NCI-H2196 treated with DMSO at 0.1 percent for 48 hours (cell line): ENCODE measurements around the gene GJA4.

ENCODE experiments used
- DNase-seq: peaks from one replicate; lab custom pipeline; 2025; ENCODE audit not compliant: unreplicated experiment; lab: John Stamatoyannopoulos, UW

The GJA4 gene

DNA sequence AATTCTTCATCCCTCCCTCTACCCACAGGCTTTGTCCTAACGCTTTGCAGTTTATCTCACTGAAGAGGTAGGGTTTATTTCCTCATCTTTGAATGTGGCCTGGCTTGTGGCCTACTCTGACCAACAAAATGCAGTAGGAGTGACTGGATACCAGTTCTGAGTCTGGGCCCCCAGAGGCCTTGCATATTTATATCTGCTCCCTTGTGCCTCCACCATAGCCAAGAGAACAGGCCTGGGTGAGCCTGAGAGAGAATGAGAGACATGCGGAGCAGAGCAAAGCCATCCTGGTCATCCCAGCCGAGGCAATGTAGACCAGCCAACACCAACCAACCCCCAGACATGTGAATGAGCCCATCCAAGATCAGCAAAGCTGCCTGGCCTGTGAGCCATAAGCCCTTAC lies 36.5 kb downstream of the GJA4 start:
- no peak for DNase-seq

DNA sequence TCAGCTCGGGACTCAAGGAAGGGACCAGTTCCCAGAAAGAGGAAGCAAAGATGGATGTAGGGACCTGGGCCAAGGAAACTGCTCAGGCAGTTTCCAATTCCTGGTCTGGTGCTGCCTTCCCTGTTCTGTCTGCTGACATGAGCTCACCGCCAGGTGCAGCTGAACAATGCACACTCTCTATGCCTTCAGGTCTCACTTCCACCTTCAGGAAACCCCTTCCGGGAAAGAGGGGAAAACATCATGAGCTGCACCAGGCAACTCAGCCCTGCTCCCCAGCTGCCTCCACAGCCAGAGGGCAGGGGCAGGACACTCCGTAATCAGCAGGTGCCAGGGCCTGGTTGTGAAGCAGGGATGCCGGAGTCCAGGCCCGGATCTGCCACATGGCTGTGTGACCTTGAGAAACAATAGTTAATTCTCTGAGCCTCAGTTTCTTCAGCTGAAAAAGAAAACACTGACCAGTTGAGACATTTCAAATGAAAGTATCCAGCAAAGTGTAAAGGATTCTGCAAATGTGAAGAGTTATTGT lies 39.0 kb downstream of the GJA4 start:
- DNase-seq, result no peak

DNA sequence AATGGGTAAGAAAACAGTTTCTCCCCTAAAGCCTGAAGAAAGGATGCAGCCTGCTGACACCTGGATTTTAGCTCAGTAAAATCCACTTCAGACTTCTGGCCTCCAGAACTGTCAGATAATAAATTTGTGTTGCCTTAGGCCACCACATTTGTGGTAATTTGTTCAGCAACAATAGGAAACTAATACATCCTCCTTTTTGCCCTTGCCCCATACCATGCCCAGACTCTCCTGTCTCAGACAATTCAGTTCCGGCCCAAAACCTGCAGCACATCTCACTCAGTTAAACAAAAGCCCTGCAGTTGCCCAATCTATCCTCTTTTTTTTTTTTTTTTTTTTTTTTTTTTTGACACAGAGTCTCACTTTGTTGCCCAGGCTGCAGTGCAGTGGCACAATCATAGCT lies 40.9 kb downstream of the GJA4 start:
- DNase-seq, result no peak

DNA sequence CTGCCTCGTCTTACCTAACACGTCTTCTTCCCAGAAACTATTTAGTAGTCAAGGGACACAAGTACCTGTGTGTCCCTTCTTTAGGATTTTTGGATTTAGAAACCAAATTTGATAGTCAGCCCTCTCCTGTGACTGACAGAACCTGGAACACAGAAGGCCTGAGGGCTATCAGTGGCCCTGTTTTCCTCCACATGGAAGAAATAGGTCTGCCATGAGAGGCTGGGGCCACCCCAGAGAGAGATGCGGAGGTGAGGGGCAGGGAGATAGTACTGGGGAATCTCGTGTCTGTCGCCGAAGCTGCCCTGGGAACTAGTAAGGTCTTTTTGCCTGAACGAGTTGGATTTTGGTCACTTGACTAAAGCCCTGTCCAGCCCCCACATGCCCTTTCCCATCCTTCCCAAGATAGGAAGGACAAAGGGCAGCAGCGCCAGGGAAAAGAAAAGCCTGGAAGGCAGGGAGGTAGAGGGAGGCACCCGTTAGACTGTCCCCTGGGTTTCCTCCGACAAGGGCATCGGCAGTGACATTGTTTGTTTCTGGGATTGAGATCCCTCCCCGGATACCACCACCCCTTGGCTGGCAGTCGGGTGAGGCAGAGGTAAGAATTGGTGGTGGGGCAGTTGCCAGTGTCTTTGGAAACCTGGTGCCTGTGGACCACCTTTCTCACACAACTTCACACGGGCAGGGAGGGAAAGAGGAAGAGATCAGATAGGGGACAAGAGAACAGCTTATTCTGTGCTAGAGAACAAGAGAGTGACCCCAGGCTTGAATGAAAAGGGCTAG lies 46.9 kb downstream of the GJA4 start:
- DNase-seq, result no peak

DNA sequence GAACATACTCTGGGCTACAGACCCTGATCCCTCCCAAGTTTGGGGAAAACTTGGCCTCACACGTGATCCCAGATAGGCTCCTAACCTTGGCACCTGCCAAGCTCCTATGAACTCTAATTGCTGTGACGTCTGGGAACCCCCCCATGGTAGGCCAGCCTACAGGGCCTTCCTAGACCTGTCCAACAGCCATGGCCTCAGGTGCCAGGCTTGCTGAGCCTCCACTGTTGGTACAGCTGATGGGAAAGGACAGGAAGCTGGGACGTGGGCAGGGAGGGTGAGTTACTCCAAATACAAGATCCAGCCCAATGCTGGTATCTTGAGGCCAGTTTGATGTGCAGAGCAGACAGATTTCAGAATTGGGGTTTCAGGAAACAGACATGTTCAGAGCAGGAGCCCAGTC lies 47.6 kb downstream of the GJA4 start:
- no peak for DNase-seq

DNA sequence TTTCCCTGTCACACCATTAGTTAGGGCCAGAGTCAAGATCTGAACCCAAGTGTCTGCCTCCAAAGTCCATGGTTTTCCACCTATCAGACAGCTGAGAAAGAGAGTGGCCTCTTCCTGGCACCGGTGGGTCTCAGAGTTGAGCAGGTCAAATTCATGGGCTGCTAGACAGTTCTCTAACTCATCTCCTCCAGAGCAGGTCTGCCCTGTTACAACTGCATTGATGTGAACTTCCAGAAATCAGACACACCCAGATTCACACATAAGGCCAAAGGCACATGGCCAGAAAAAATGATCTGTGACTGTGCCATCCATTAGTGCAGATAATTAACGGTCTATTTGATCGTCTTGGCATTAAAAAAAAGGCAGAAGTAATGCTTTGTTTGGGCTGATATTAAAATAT lies 49.3 kb downstream of the GJA4 start:
- no peak for DNase-seq

DNA sequence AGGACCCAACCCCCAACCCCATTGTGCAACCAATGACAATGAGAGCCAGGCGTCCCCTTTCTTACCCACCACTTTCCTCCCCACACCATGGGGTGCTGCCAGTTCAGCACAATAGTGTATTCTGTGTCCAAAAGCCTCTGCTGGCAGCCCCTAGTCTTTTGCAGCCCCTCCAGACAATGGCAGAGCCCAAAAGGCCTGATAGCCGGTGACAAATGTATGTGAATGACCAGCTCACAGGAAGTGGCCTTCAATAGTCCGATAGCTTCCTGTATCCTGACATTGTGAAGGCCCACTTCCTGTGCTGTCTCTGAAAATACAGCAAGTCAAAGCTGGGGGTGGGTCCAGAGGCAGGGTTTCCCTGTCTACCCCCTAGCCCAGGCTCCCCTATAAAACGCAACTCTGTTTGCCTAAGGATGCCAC lies 50.2 kb downstream of the GJA4 start:
- DNase-seq, result no peak

DNA sequence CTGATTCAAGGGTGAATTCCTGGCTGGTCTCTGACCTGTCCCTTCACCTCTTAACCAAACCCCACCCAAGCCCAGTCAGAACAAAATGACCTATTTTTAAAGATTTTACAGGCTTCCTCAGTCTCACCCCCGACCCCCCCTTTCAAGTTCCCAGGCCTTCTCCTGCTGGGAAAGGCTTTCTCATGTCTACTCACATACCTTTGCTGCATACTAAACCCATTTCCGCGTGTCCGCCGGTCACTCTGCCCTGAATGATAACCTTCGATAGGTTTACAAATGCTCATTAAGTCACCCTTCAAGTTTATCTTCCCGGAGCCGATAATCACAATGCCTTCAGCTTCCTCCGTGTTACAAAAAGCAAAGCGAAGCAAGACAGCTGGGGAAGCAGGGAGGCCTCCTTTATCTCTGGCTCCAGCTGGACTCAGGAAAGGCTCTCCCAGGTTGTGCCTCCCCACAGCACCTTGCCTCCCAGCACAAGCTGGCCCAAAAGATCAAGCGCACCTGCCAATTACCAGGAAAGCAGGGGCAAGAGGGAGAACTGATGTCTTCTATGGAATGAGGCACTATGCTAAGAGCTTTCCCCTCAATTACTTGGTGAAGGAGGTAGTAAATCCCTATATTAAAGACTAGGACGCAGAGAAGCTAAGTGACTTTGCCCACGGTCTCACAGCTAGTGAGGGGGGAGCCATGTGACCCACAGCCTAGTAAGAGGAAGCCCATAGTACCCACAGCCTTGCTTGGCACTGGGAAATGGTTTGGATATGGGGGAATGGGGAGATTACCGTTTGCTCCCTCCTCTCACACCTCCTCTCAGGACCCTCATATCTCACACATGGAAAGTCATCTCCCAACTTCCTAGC lies 50.8 kb downstream of the GJA4 start:
- no peak for DNase-seq

DNA sequence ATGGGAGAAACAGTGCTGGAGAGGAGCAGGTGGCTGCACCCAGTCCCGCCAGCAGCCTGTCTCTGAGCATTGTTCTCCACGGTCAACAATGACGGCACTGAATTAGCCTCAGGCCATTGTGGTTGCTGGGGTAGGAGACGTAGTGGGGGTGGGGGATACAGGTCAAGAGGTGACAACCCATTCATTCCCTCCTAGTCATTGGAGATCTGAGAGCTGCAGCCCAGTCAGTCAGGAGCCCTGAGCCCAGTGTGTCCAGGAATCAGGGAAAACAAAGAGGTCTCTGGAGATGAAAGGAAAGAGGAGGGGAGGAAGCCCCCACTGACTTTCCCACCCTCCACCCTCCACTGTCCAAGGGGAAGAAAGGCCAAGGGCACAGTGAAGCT lies 51.4 kb downstream of the GJA4 start:
- DNase-seq, result no peak
